ENCODE data around the gene GPC6. TPM values are rescaled to one million over a fixed set of nuclear protein-coding genes. Genes with fewer than 3 reads are reported as not detected.

The GPC6 gene
- total and polyA plus RNA-seq, 2 donors (not counting 3 experiments of a cell fraction or from before 2014, with no cell fraction given) = 0.01 TPM; not detected in 1

- Histone ChIP-seq H3K4me3 (replicated peaks in 1 of 3; ENCODE audit: insufficient read depth in 1 of 3, low read depth in 1 of 3, low read length in 3 of 3) (no peak overlapping the region), H3K27ac (ENCODE audit: insufficient read depth, low read depth, low read length) (no peak overlapping the region), H4K20me1 (replicated peaks; ENCODE audit: control insufficient read depth, extremely low read depth, insufficient read depth, low read length) (no peaks in the 10 kb centered on the region), H3K9me3 (replicated peaks; ENCODE audit: control insufficient read depth, insufficient read depth, low read length) (no peaks in the 10 kb centered on the region), H3K9me1 (replicated peaks; ENCODE audit: control insufficient read depth, extremely low read depth, insufficient read depth, low read length) (no peaks in the 10 kb centered on the region), H3K9ac (replicated peaks; ENCODE audit: extremely low read depth, insufficient read depth, low read length) (no peak overlapping the region), H2AFZ (ENCODE audit: low read depth, low read length) (no peak overlapping the region), H3K79me2 (ENCODE audit: control insufficient read depth, insufficient read depth, low read length) (no peaks in the 10 kb centered on the region), H3K4me1 (ENCODE audit: control insufficient read depth, extremely low read depth, insufficient read depth, low read length) (no peaks in the 10 kb centered on the region), H3K27me3 (ENCODE audit: control insufficient read depth in 2 of 2, insufficient read depth in 2 of 2, low read length in 2 of 2) (no peaks in the 10 kb centered on the region), H3K4me2 (ENCODE audit: insufficient read depth, low read length) (no peak overlapping the region), H3K36me3 (ENCODE audit: control insufficient read depth in 2 of 2, extremely low read depth in 1 of 2, insufficient read depth in 2 of 2, low read length in 2 of 2) (no peaks in the 10 kb centered on the region)
- FAIRE-seq (no peak), DNase-seq (ENCODE audit: low read depth, low spot score) (no peak)
- ChIA-PET CTCF (no interaction called here), POLR2A (no interaction called here)
- BruUV-seq (replicated peaks) = no TSS peak
- dilution Hi-C loops (cut with MboI; ENCODE audit: extremely low pct_ligation_motif_present, low sequenced_read_pairs) = no loop called here
- intact Hi-C loops (cut with micrococcal nuclease) = no loop called here
- TF ChIP-seq CTCF (IDR thresholded peaks at IDR 0.05; ENCODE audit: extremely low read depth in 1 of 2, insufficient read depth in 1 of 2, low read depth in 1 of 2, low read length in 2 of 2) (no peak), EZH2 (IDR thresholded peaks at IDR 0.05; ENCODE audit: borderline replicate concordance, low read depth, low read length, severe bottlenecking) (no peak)
These were observed 961.7 kb downstream of the GPC6 start for GRCh38 chr13:94188201-94188854.

GRCh38 chr13:94192431-94192975 is 965.9 kb downstream of the GPC6 start:
- no peak overlapping the region for H3K4me2 ChIP-seq (ENCODE audit: insufficient read depth, low read length)
- H3K4me3 ChIP-seq (replicated peaks in 1 of 3; ENCODE audit: insufficient read depth in 1 of 3, low read depth in 1 of 3, low read length in 3 of 3) = no peak overlapping the region
- no peaks in the 10 kb centered on the region for H3K79me2 ChIP-seq (ENCODE audit: control insufficient read depth, insufficient read depth, low read length)
- DNase-seq (ENCODE audit: low read depth, low spot score) = no peak
- no peaks in the 10 kb centered on the region for H3K4me1 ChIP-seq (ENCODE audit: control insufficient read depth, extremely low read depth, insufficient read depth, low read length)
- no TSS peak for BruUV-seq (replicated peaks)
- H3K27ac ChIP-seq (ENCODE audit: insufficient read depth, low read depth, low read length) = no peak overlapping the region
- no peaks in the 10 kb centered on the region for H3K27me3 ChIP-seq (ENCODE audit: control insufficient read depth in 2 of 2, insufficient read depth in 2 of 2, low read length in 2 of 2)
- no peaks in the 10 kb centered on the region for H4K20me1 ChIP-seq (replicated peaks; ENCODE audit: control insufficient read depth, extremely low read depth, insufficient read depth, low read length)
- CTCF ChIA-PET = no interaction called here
- POLR2A ChIA-PET = no interaction called here
- FAIRE-seq = no peak
- TF ChIP-seq FOS (IDR thresholded peaks at IDR 0.05; ENCODE audit: borderline replicate concordance, insufficient read depth, low read length) (no peak), POLR2AphosphoS5 (IDR thresholded peaks at IDR 0.05; ENCODE audit: insufficient read depth, low read depth, low read length) (no peak), EZH2 (IDR thresholded peaks at IDR 0.05; ENCODE audit: borderline replicate concordance, low read depth, low read length, severe bottlenecking) (no peak), GATA2 (IDR thresholded peaks at IDR 0.05; ENCODE audit: insufficient read depth, insufficient read length, low read depth, low read length) (no peak), MAX (IDR thresholded peaks at IDR 0.05; ENCODE audit: insufficient read depth, insufficient read length) (no peak), JUN (IDR thresholded peaks at IDR 0.05; ENCODE audit: borderline replicate concordance, insufficient read depth, insufficient read length, low read depth) (no peak), CTCF (IDR thresholded peaks at IDR 0.05; ENCODE audit: extremely low read depth in 1 of 2, insufficient read depth in 1 of 2, low read depth in 1 of 2, low read length in 2 of 2) (no peak), MYC (IDR thresholded peaks at IDR 0.05; ENCODE audit: low read depth, low read length) (no peak), POLR2A (IDR thresholded peaks at IDR 0.05; ENCODE audit: low read depth, low read length) (no peak)
- H3K9me1 ChIP-seq (replicated peaks; ENCODE audit: control insufficient read depth, extremely low read depth, insufficient read depth, low read length) = no peaks in the 10 kb centered on the region
- no peak overlapping the region for H2AFZ ChIP-seq (ENCODE audit: low read depth, low read length)
- H3K9me3 ChIP-seq (replicated peaks; ENCODE audit: control insufficient read depth, insufficient read depth, low read length) = no peaks in the 10 kb centered on the region
- no peaks in the 10 kb centered on the region for H3K36me3 ChIP-seq (ENCODE audit: control insufficient read depth in 2 of 2, extremely low read depth in 1 of 2, insufficient read depth in 2 of 2, low read length in 2 of 2)
- intact Hi-C loops (cut with micrococcal nuclease) (no loop called here), dilution Hi-C loops (cut with MboI; ENCODE audit: extremely low pct_ligation_motif_present, low sequenced_read_pairs) (no loop called here)
- H3K9ac ChIP-seq (replicated peaks; ENCODE audit: extremely low read depth, insufficient read depth, low read length) = no peak overlapping the region

Data from endothelial cell of umbilical vein (primary cell).